DOHH2 (cell line): ENCODE results near the gene MAML1.

Experiments used
- CTCF ChIP-seq: fragments of 200-600 bp; sonication (generic); IDR thresholded peaks from one replicate; pipeline ENCODE4 v1.5.1; 2014; ENCODE audit warnings: antibody characterized with exemption, mild to moderate bottlenecking, low read depth, low read length; ENCODE audit not compliant: poor library complexity, severe bottlenecking
- EZH2phosphoT487 ChIP-seq: fragments of 200-600 bp; sonication (generic); IDR thresholded peaks from 2 replicates; pipeline ENCODE4 v1.6.1; 2017; ENCODE audit warnings: borderline replicate concordance, mild to moderate bottlenecking, antibody characterized with exemption, low read length, moderate library complexity, mixed read lengths

- TF ChIP-seq CTCF (no peak), EZH2phosphoT487 (no peak)
Observed at GRCh38 chr5:179800071-179800695, 67.6 kb downstream of the MAML1 start.
